Measurements from ENCODE around the gene DOK5.

DNA sequence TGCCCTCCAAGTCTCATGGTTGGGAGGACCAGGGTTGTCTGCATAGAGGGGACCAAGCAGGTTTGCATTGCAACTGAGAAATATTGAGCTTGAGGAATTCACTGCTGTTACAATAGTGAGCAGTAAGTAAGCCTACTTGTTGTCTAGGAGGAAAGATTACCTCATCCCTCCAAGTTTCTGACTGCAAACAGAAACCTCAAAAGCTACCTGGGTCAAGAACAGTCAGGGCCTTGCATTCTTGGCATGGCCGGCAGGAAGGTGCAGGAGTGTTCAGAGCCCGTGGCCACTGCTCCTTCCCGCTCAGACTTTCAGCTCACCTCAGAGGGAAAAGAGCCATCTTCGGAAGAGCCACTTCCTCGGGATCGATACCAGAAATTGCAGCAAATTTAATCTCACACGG lies 46.0 kb upstream of the DOK5 start:
- TF ChIP-seq, protein P1, sequence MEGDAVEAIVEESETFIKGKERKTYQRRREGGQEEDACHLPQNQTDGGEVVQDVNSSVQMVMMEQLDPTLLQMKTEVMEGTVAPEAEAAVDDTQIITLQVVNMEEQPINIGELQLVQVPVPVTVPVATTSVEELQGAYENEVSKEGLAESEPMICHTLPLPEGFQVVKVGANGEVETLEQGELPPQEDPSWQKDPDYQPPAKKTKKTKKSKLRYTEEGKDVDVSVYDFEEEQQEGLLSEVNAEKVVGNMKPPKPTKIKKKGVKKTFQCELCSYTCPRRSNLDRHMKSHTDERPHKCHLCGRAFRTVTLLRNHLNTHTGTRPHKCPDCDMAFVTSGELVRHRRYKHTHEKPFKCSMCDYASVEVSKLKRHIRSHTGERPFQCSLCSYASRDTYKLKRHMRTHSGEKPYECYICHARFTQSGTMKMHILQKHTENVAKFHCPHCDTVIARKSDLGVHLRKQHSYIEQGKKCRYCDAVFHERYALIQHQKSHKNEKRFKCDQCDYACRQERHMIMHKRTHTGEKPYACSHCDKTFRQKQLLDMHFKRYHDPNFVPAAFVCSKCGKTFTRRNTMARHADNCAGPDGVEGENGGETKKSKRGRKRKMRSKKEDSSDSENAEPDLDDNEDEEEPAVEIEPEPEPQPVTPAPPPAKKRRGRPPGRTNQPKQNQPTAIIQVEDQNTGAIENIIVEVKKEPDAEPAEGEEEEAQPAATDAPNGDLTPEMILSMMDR (IDR thresholded peaks at IDR 0.05): no peak
- no peak for TF ChIP-seq POLR2A (IDR thresholded peaks at IDR 0.05)

Data from ovary (tissue), 3 donors.